OCI-LY7 (cell line): Measurements from ENCODE around the gene SYTL5. TPM values are rescaled to one million over a fixed set of nuclear protein-coding genes. Genes with fewer than 3 reads are reported as not detected.

Experiments used
- BruUV-seq: library from RNA; stranded (reverse); fragments of 400-500 nt; replicated peaks from 2 replicates; lab custom pipeline; 2021; lab: Mats Ljungman, UMichigan
- CTCF ChIA-PET: fragments of 300-600 bp; sonication (Branson Sonifier 250); formaldehyde crosslinking; loops from one replicate; lab custom pipeline; 2022; ENCODE audit warnings: antibody characterized with exemption; ENCODE audit not compliant: unreplicated experiment; lab: Charles Lee
- POLR2A ChIA-PET: fragments of 300-600 bp; sonication (Branson Sonifier 250); formaldehyde crosslinking; loops from one replicate; lab custom pipeline; 2022; ENCODE audit warnings: antibody characterized with exemption; lab: Charles Lee
- DNase-seq: peaks from one replicate; pipeline ENCODE4 v3.0.0-alpha.2; 2015; ENCODE audit warnings: low spot score
- H2AFZ ChIP-seq: fragments of 200-600 bp; sonication (generic), shearing (Covaris generic); 2 replicates; pipeline ENCODE4 v1.6.1; 2014; ENCODE audit warnings: mild to moderate bottlenecking, antibody characterized with exemption, low read length, moderate library complexity
- H3K27ac ChIP-seq: fragments of 200-600 bp; sonication (generic); 2 replicates; pipeline ENCODE4 v1.5.1; 2014; ENCODE audit warnings: mixed run types, low read depth, mild to moderate bottlenecking, moderate library complexity, low read length, inconsistent platforms; ENCODE audit not compliant: poor library complexity, severe bottlenecking
- H3K36me3 ChIP-seq: fragments of 200-600 bp; sonication (generic); 2 replicates; pipeline ENCODE4 v1.6.1; 2014; ENCODE audit warnings: mild to moderate bottlenecking, antibody characterized with exemption, low read length, moderate library complexity, mixed read lengths; ENCODE audit not compliant: insufficient read depth
- H3K4me1 ChIP-seq: fragments of 200-600 bp; sonication (generic); 2 replicates; pipeline ENCODE4 v1.5.1; 2014; ENCODE audit warnings: mild to moderate bottlenecking, low read length; ENCODE audit not compliant: insufficient read depth, poor library complexity, severe bottlenecking
- H3K4me2 ChIP-seq: fragments of 200-600 bp; sonication (generic); 2 replicates; pipeline ENCODE4 v1.6.1; 2014; ENCODE audit warnings: mild to moderate bottlenecking, low read length
- H3K4me3 ChIP-seq: fragments of 200-600 bp; sonication (generic); 2 replicates; pipeline ENCODE4 v1.5.1; 2014; ENCODE audit warnings: mild to moderate bottlenecking, low read depth, low read length; ENCODE audit not compliant: poor library complexity, severe bottlenecking
- H3K79me2 ChIP-seq: fragments of 200-600 bp; sonication (generic); 2 replicates; pipeline ENCODE4 v1.6.1; 2016; ENCODE audit warnings: low read depth, mild to moderate bottlenecking, low read length, moderate library complexity, mixed read lengths; ENCODE audit not compliant: insufficient read depth
- H3K9me2 ChIP-seq: fragments of 200-600 bp; sonication (generic); 2 replicates; pipeline ENCODE4 v1.6.1; 2016; ENCODE audit warnings: mild to moderate bottlenecking, low read length, mixed read lengths; ENCODE audit not compliant: insufficient read depth
- H3K9me3 ChIP-seq: fragments of 200-600 bp; sonication (generic); 2 replicates; pipeline ENCODE4 v1.6.1; 2014; ENCODE audit warnings: mild to moderate bottlenecking, mixed run types, low read length, mixed read lengths
- H4K20me1 ChIP-seq: fragments of 200-600 bp; sonication (generic); 2 replicates; pipeline ENCODE4 v1.6.1; 2014; ENCODE audit warnings: mild to moderate bottlenecking, antibody characterized with exemption, low read length, moderate library complexity, mixed read lengths; ENCODE audit not compliant: insufficient read depth
- CTCF ChIP-seq: fragments of 200-600 bp; sonication (generic); conservative IDR thresholded peaks from 2 replicates; pipeline ENCODE4 v1.5.1; 2014; ENCODE audit warnings: mild to moderate bottlenecking, antibody characterized with exemption, low read length, moderate library complexity, mixed read lengths
- EZH2phosphoT487 ChIP-seq: fragments of 200-600 bp; sonication (generic); IDR thresholded peaks from 2 replicates; pipeline ENCODE4 v1.6.1; 2018; ENCODE audit warnings: low read depth, borderline replicate concordance, mild to moderate bottlenecking, mixed run types, antibody characterized with exemption, low read length, moderate library complexity, mixed read lengths
- intact Hi-C: fragments of 100-400 bp; cut with micrococcal nuclease; formaldehyde crosslinking; loops from one replicate; pipeline ENCODE4 v1.10.0; 2022; ENCODE audit not compliant: unreplicated experiment
- total RNA-seq, 2 experiments: library from RNA; depleted of rRNA in 1 of 2; stranded (reverse); fragments of >200 nt in 1 of 2; shearing (Covaris generic) in 1 of 2; gene quantifications; 2 replicates each; pipeline ENCODE4 v1.2.3, GENCODE V29; 2014 to 2022

The SYTL5 gene
- total RNA-seq, 2 experiments from 2014 or later, result not detected

GRCh38 chrX:37959212-37960021 is 46.9 kb upstream of the SYTL5 start:
- Histone ChIP-seq H3K9me2 (no peaks in the 10 kb centered on the region), H3K9me3 (no peaks in the 10 kb centered on the region), H3K4me1 (no peaks in the 10 kb centered on the region), H3K27ac (no peak overlapping the region), H3K79me2 (no peaks in the 10 kb centered on the region), H4K20me1 (no peaks in the 10 kb centered on the region), H3K4me2 (no peak overlapping the region), H3K4me3 (no peak overlapping the region), H3K36me3 (no peaks in the 10 kb centered on the region), H2AFZ (no peak overlapping the region)
- intact Hi-C loops, result no loop called here
- BruUV-seq, result no TSS peak
- no peak for DNase-seq
- ChIA-PET CTCF (no interaction called here), POLR2A (no interaction called here)
- TF ChIP-seq EZH2phosphoT487, result no peak
- TF ChIP-seq CTCF, result no peak

GRCh38 chrX:37961118-37961517 is 45.2 kb upstream of the SYTL5 start:
- ChIA-PET POLR2A (no interaction called here), CTCF (no interaction called here)
- no TSS peak for BruUV-seq
- Histone ChIP-seq H3K4me2 (no peak overlapping the region), H4K20me1 (no peaks in the 10 kb centered on the region), H3K79me2 (no peaks in the 10 kb centered on the region), H3K4me3 (no peak overlapping the region), H3K36me3 (no peaks in the 10 kb centered on the region), H3K4me1 (no peaks in the 10 kb centered on the region), H2AFZ (no peak overlapping the region), H3K9me3 (no peaks in the 10 kb centered on the region), H3K27ac (no peak overlapping the region), H3K9me2 (no peaks in the 10 kb centered on the region)
- TF ChIP-seq CTCF (no peak), EZH2phosphoT487 (no peak)
- DNase-seq, result no peak
- intact Hi-C loops, result no loop called here

GRCh38 chrX:37967714-37968113 is 38.6 kb upstream of the SYTL5 start:
- BruUV-seq, result no TSS peak
- no peaks in the 10 kb centered on the region for H3K4me1 ChIP-seq
- no peaks in the 10 kb centered on the region for H3K9me3 ChIP-seq
- no peak overlapping the region for H2AFZ ChIP-seq
- H3K4me2 ChIP-seq, result no peak overlapping the region
- no peak overlapping the region for H3K27ac ChIP-seq
- H3K4me3 ChIP-seq, result no peak overlapping the region
- H3K79me2 ChIP-seq, result no peaks in the 10 kb centered on the region
- TF ChIP-seq EZH2phosphoT487 (no peak), CTCF (no peak)
- no peaks in the 10 kb centered on the region for H4K20me1 ChIP-seq
- H3K36me3 ChIP-seq, result no peaks in the 10 kb centered on the region
- ChIA-PET POLR2A (no interaction called here), CTCF (no interaction called here)
- H3K9me2 ChIP-seq, result no peaks in the 10 kb centered on the region
- no peak for DNase-seq
- intact Hi-C loops, result no loop called here
